ENCODE results near the gene FOXF1.

FOXF1 gene

DNA sequence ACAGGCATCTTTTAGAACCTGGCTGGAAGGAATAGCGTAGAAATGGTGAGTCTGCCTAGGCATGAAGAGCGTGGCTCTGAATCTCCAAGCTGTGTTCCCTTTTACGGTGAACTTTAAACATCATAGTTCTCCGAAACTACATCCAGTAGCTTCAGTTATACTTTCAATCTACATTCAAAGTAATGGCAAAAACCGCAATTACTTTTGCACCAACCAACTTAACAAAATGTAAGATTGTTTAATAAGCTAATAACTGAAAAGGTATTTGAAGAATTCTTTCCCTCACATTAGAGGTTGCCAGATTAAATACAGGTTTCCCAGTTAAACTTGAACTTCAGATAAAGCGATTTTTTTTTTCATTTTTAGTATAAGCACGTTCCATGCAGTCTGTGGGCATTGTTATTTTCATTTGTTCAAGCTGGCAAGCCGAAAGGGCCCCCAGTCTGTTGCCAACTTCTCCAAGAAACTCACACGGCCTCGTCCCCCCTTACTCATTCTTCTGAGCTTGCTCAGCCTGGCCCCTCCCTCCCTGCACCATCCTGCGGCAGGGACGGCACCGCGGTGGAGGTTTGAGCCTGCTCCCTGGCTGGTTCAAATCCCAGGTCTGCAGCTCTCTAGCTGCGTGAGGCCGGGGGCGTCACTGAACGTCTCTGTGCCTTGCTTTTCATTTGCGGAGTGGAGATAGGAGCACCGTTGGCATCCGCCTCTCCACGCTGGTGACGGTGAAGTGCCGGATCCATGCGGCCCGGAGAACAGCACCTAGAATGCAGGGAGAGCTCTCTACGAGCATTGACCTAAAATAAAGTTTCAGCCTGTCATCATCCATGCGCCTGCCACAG lies 48.2 kb downstream of the FOXF1 start:
- DNase-seq (ENCODE audit: low spot score): no peak

DNA sequence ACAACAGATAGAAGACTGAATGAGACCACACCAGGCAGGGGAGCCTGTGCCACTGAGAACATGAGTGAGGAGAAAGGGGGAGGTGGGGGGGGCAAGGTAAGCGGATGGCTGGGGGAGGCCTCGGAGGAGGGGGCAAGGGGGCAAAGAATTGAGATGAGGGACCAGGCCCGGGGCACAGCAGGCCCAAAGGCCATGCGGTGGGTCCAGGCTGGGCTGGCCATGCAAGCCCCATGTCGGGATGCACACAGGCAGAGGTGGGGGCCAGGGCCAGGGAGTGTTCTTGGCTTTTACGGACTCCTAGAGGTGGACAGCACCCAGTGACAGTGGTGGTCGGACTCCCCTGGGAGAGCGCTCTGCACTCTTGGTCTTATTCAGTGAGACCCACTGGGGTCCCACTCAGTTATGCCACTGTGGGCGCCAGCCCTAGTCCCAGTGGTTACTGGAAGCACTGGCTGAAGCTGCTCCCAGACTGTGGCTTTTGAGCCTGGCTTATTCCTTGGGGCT lies 49.5 kb downstream of the FOXF1 start:
- DNase-seq (ENCODE audit: low spot score): no peak

DNA sequence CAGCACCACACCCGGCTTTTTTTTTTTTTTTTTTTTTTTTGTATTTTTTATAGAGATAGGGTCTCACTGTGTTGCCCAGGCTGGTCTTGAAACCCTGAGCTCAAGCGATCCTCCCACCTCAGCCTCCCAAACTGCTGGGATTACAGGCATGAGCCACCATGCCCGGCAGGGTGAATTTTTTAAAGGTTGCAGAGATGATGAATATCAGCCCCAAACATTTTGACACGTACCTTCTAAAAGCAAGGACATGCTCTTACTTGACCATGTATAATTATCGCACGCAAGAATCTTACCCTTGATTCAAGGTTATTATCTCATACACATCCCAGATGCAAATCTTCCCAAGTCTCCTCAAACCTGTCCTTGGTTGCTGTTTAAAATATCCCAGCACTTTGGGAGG lies 52.0 kb downstream of the FOXF1 start:
- no peak for DNase-seq (ENCODE audit: low spot score)

DNA sequence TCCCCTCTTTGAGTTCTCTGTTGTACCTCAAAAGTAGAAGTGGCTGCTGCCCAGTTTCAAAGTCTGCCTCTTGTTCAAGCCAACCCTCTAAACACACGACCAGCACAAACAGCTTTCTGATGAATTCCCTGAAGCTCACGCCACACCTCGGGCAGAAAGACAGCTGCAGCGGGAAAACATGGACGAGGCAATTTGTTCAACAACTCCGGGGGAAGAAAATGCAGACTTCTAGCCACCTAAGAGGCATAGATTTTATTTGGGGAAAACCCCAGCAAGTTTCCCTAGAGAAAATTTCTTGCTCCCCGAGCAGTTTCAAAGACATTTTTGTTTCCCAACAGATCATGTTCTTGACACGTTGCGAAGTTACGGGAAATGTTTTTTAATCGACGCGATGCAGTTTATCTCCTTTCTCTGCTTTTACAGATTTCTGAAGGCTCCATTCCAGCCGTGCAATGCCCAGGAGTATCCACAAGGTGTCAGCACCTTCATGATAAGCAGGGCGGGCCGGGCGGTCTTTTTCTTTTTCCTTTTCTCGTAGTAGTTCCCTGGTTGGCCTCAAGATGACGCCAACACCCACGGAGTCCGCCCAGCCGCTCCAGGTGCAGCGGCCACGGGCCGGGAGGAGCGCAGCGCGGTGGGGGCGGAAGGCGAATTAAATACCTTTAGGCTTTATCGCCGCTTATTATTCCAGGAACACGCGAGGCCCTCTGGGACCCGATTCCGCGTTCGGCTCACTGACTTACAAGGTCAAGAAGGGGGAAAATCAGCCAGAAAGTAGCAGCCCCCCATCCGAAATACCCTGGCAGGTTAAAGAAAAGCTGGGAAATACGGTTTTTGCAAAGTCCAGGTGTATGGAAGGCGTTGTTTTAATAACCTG lies 53.4 kb downstream of the FOXF1 start:
- peak; percentile 88 for DNase-seq (ENCODE audit: low spot score)

Data from CD4-positive, alpha-beta T cell treated with Interleukin-2 at 100 ng/mL for 4 hours (primary cell).